22Rv1 (cell line): ENCODE data around the gene NAPSA.

Experiments
- CTCF ChIP-seq: fragments of 450-650 bp; IDR thresholded peaks from 2 replicates; pipeline ENCODE4 v1.5.1; 2017; ENCODE audit warnings: mild to moderate bottlenecking
- ZFX ChIP-seq: fragments of 450-650 bp; IDR thresholded peaks from 2 replicates; pipeline ENCODE4 v1.6.1; 2017; ENCODE audit warnings: antibody characterized with exemption, borderline replicate concordance

GRCh38 chr19:50380751-50381151, 15.3 kb upstream of the NAPSA start:
- TF ChIP-seq CTCF (no peak), ZFX (no peak)
